RKO (cell line): Measurements from ENCODE around the gene SPEN.
A peak's percentile ranks its signal among the peaks of the same experiment; 100 is the strongest.
"Not testable (repeated sequence)": the region's sequence is repeated elsewhere in the genome, so short reads cannot be mapped to it uniquely, and the experiment has no call there.

Source experiments
- DNase-seq: peaks from one replicate; pipeline ENCODE4 v3.0.0-alpha.2; 2016; ENCODE audit warnings: low spot score

Gene SPEN

GRCh38 chr1:15847100-15847892 is at the start of gene SPEN:
SPEN (plus strand) TSS chr1:15847707; CDS start chr1:15848068, 361 bp downstream.
- peak; percentile 96 for DNase-seq

GRCh38 chr1:15799004-15799867 is 48.3 kb upstream of the SPEN start:
- DNase-seq, result peak; percentile 55

- DNase-seq, result peak; percentile 45
Observed at GRCh38 chr1:15799928-15800835, 47.3 kb upstream of the SPEN start.

GRCh38 chr1:15802234-15802965 is 45.1 kb upstream of the SPEN start:
- DNase-seq, result no peak

GRCh38 chr1:15803380-15803779 is 44.1 kb upstream of the SPEN start:
- DNase-seq, result peak; percentile 45

- no peak for DNase-seq
Observed at GRCh38 chr1:15804060-15804459, 43.4 kb upstream of the SPEN start.

- no peak for DNase-seq
Observed at GRCh38 chr1:15807121-15807520, 40.4 kb upstream of the SPEN start.

GRCh38 chr1:15807549-15807948 is 40.0 kb upstream of the SPEN start, which contains the start of gene UQCRHL:
UQCRHL (minus strand) TSS chr1:15807649; CDS start chr1:15807649, 0 bp downstream.
- not testable (repeated sequence) for DNase-seq

GRCh38 chr1:15808955-15809354 is 38.6 kb upstream of the SPEN start:
- no peak for DNase-seq

- no peak for DNase-seq
Observed at GRCh38 chr1:15810073-15810472, 37.4 kb upstream of the SPEN start.

GRCh38 chr1:15816674-15817073 is 30.8 kb upstream of the SPEN start:
- no peak for DNase-seq

- DNase-seq, result no peak
Observed at GRCh38 chr1:15820478-15820877, 27.0 kb upstream of the SPEN start.

- no peak for DNase-seq
Observed at GRCh38 chr1:15825800-15826199, 21.7 kb upstream of the SPEN start.

- DNase-seq, result no peak
Observed at GRCh38 chr1:15826810-15827507, 20.5 kb upstream of the SPEN start.

GRCh38 chr1:15827567-15827966 is 19.9 kb upstream of the SPEN start:
- DNase-seq, result not testable (repeated sequence)

- DNase-seq, result not testable (repeated sequence)
Observed at GRCh38 chr1:15828931-15829330, 18.6 kb upstream of the SPEN start.

- DNase-seq, result no peak
Observed at GRCh38 chr1:15830258-15830657, 17.2 kb upstream of the SPEN start.

GRCh38 chr1:15833069-15833679 is 14.3 kb upstream of the SPEN start:
- DNase-seq, result peak; percentile 90

- no peak for DNase-seq
Observed at GRCh38 chr1:15833842-15834405, 13.6 kb upstream of the SPEN start.
